8988T (cell line): Measurements from ENCODE around the gene MTOR.
"Not testable (repeated sequence)": the region's sequence is repeated elsewhere in the genome, so short reads cannot be mapped to it uniquely, and the experiment has no call there.

ENCODE experiments used
- DNase-seq: peaks from one replicate; pipeline ENCODE4 v3.0.0; 2011

MTOR gene

DNA sequence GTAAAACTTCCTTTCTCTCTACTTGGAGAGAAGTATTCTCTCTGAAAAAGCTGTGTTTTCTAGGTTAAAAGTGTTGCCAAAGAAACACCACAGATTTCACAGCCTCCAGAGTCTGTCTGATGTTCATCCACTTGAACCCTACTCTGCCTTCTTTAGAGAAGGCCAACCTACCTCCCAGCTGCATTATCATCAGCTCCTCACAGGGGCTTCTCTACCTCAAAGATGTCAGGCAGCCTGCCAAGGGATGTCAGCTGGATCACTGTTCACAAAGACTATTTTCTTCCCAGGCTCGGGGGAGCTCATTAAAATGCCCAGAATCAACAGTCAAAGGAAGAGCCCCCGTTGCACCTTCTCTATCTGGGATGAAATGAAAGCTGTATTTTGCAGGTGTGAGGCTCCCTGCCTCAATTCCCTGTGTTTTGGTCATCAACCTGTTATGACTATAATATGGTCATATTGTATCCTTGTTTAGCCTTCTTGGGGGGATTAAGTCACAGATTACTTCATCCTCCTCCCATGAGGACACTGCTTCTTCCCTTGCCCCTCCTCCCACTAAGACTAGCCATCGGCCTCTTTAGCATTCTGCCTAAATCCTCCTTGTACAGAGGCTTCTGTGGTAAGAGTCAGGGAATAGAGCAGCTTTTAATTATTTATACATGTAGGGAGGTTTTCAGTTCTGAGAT is 47.5 kb downstream of the MTOR start:
- DNase-seq, result no peak

DNA sequence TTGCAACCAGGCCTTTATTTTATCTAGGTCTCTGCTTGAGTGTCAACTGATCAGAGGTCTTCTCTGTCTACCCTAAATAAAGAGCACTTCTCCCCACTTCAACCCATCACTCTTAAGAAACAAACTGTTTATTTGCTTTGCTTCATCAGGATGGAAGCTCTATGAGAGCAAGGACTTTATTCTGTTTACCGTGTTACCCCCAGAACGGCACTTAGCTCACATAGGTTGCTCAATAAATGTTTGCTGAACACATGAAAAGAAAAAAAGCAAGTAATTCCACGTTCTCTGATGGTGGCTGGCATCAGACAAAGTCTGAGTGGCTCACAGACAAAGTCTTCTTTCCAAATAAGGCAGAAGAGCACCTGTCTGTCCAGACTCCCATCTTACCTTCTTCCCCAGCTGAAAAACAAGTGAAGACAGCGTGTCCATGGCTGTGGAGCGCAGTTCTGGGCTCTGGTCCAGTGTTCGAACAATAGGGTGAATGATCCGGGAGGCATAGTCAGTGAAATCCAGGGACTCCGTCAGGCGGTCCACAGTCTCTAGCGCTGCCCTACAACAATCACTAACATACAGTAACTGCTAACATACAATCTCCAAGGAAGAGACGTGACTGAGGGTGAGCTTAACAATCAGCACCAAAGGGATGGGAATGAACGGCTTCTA is 50.3 kb downstream of the MTOR start:
- DNase-seq, result no peak

DNA sequence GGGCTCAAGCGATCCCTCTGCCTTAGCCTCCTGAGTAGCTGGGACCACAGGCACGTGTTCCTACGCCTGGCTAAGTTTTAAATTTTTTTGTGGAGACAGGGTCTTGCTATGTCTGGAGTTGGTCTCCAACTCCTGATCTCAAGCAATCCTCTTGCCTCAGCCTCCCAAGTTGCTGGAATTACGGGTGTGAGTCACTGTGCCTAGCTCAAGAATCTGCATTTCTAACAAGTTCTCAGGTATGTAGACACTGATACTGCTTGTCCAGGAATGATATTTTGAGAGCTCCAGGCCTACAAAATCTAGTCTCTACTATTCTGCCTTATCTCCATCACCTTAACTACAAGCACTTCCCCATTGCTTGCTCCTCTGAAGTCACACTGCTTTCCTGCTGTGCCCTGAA is 50.9 kb downstream of the MTOR start:
- DNase-seq, result no peak

DNA sequence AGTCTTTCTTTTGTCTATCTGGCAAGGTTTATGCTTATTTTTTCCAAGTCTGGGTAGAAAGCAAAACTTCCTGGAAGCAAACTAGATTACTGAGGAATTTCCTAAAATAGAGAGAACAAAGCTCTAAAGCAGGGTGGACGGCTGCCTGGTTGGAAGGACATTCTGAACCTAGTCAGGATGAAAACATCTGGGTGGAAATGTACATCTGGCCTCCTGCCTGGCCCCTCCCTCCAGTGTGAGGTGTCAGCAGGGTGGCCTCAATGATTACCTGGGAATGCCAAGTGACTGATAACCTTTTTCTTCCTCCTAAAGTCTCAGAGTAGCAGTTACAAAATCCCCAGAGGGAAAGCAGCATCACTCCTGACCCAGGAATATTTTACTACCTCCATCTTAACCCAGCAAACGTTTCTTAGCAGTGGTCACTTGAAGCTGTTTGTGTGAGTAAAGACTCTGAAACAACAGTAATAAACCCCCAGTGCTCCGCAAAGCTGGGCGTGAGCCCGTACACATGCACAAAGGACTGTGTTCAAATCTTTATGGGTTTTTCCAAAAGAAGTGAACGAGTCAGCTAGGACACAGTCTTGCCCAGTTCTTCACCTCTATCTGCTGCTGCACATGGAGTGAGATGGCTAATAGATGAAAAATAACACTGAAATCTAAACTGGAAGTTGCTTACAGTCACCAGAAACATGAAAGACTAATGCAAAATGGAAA is 54.3 kb downstream of the MTOR start:
- no peak for DNase-seq

DNA sequence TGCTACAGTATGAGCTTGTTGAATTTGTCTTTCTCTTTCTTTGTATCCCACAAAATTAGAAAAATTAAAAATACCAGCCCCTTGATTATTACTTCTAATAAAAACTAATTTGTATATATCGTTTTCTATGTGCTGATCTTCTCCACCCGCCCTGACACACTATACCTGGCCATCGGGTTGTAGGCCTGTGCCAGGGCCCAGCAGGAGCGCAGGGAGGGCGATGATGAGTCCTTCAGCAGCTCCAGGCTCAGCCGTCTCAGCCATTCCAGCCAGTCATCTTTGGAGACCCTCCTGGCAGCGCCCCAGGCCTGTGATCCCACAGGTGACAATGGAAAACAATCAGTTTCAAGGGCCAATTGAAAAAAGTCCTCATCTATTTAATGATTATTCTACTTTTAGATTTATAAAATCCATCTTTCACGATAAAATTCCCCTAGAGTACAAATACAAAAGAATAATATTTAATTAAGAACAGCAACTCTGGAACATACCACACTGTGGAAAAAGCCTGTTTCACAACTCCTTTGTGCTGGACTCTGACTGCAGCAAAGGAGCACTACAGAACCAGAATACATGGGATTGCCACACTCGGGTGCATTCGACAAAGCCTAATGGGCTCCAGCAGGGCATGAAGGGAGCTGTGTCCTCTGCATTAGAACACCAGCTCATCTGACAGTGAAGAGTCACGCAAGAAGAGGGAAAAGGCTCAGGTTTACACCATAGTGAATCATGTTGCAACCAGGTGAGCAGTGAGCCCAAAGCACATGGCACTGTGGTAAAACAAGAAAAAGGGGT is 57.8 kb downstream of the MTOR start:
- no peak for DNase-seq

DNA sequence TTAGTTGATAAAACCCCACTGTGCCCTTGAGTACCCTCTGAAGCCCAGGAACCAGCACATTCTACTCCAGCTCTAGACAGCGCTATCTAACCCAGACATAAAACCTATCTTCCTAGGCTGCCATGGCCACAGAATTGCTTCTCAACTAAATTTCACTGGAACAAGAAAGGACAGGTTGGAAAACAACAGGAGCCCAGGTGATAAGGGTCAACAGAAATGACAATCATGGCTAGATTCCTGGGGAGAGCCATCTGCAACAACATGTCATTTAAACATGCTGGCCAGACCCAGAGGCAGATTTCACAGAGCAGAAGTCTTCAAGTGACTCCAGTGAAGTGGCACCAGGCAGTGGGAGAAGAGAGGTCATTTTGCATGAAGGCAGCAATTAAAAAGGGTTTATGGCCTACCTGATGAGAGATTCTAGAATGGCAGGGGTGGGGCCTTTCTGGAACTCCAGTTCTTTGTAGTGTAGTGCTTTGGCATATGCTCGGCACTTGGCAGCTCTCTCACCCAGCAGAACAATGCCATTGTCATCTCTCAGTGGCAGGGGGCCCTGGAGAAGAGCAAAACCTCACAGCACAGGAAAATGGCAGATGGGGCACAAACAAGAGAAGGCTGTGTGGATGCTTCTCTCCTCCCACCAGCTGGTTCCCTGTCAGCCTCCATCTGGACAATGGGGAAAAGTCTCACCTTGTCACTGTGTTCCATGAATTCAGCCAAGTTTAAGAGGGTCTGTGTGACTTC is 63.3 kb downstream of the MTOR start:
- DNase-seq, result no peak

DNA sequence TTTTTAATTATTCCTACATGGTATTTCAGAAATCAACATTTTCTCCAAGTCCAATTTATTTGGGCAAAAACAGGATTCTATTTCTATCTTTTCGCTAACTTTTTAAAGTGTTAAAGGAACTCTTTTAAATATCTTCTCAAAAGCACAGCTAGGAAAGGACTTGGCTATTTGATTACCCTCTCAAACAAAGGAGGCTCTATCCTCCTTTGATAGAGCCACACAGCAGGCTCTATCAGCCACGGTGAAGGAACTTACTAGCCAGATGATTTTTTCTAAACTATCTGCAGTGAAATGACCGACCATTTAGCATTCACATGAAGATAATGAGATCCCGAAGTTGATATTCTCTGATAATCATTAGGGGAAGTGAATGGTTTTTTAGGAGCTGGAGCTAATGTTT is 64.1 kb downstream of the MTOR start:
- DNase-seq, result no peak

DNA sequence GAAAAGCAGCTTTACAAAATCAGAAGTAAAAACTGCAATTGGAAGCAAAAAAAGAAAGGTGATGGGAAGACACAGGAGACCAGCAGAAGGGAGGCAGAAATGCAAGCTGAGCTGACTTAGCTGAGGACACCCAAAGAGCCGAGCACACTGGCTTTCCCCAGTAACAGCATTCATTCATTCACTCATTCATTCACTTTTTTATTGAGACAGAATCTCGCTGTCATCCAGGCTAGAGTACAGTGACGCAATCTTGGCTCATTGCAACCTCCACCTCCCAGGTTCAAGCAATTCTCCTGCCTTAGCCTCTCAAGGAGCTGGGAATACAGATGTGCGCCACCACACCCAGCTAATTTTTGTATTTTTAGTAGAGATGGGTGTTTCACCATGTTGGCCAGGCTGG is 65.0 kb downstream of the MTOR start:
- DNase-seq, result no peak

DNA sequence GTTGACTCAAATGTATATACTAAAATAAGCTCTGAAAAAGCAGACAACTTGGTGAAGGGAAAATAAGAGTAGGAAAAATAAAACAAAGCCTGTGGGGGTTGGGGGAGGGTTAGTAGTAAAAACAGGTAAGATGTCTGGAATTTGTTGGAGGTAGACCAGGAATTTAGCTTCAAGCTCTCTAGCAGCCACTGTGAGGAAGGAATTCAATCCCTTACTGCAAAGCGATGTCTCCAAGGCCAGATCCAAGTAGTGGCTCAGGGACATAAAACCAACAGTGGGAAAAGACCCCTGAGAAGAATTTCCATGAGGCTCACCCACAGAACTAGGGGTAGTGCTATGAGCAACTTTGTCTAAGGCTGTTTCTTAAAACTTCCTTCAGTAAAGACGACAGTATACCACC is 65.4 kb downstream of the MTOR start:
- no peak for DNase-seq

DNA sequence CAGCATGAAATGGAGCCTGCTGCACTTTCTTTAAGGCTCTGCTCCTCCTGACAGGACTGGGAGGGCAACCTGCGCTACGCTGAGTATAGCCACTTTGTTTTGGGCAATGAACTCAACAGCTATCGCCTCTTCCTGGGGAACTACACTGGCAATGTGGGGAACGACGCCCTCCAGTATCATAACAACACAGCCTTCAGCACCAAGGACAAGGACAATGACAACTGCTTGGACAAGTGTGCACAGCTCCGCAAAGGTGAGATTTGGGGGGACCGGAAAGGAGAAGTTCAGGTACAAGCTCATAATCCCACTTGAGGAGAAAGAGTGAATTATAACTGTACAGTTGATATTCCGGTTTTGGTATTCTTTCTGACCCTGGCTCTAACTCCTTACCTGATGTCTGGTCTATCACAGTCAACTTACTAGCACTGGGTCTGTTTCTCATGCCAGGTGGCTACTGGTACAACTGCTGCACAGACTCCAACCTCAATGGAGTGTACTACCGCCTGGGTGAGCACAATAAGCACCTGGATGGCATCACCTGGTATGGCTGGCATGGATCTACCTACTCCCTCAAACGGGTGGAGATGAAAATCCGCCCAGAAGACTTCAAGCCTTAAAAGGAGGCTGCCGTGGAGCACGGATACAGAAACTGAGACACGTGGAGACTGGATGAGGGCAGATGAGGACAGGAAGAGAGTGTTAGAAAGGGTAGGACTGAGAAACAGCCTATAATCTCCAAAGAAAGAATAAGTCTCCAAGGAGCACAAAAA is 67.8 kb downstream of the MTOR start:
- DNase-seq, result no peak

DNA sequence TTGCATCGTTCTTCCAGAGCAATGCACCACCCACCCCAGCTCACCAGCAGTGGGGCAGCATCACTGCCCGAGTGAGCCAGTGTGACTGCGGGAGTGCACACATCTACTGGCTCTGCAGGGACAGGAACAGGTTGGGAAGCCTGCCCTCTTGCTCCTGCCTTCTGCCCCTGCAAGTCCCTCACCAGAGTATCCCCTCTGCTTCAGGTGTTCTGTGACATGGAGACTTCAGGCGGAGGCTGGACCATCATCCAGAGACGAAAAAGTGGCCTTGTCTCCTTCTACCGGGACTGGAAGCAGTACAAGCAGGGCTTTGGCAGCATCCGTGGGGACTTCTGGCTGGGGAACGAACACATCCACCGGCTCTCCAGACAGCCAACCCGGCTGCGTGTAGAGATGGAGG is 69.0 kb downstream of the MTOR start:
- no peak for DNase-seq

DNA sequence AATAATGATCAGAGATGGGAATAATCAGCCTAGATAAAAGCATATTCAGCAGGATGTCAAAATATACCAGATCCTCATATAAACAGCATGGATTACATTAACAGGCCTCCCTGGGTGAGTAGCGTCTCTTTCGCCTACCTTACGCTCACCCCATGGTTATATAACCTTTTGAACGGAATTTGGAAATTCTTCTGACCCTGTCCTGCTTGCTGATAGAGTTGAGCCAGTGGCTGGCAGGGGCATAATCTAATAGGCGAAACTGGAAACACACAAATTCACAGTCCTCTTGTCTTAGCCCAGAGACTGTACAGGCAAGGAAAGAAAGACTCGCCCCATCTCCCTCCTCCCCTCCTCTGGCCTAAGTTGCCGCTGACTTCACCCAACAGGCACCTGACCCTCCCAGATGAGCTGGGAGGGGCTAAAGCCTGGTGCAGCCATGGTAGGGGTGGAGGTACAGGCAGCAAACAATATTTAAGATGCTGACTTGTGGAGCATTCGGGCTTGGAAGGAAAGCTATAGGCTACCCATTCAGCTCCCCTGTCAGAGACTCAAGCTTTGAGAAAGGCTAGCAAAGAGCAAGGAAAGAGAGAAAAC is 73.4 kb downstream of the MTOR start, which contains the start of gene ANGPTL7:
ANGPTL7 (plus strand) TSS at position 498 of the 594 bp plus-strand sequence. CDS start 225 bp downstream, outside the sequence.
- DNase-seq, result no peak

DNA sequence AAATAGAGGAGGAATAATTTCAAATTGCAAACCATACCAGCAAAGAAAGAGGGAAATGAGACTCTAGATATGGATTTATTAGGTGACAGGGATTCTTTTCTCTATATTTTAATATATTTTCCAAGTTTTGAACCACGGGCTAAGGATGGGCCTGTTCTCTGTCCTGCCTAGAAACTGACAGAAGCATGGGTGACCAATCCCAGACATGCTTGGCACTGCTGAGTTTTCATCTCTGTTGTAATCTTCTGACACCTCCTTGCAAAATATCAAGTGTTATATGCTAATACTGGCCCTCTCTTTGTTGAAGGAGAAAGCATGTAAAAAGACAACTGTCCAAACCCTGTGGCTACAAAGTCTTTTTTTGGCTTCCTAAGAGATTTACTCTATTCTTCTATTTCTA is 74.0 kb downstream of the MTOR start:
- no peak for DNase-seq

DNA sequence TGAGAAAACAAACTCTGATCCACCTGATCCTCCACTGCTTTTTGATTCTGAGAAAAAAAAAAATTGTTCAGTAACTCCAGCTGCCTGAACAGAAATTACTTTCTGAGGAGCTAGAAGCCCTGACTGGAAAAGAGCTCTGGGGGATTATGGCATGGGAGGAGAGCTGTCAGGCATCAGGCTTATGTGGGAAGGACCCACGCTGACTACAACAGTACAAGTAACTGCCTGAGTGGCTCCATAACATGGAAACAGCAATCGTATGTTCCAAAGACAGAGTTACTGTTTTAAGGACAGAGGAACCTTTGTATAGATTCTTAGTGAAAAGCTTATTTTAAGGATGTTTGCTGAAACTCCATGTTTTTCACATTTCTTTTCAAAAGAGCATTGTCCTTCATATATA is 74.4 kb downstream of the MTOR start:
- no peak for DNase-seq

DNA sequence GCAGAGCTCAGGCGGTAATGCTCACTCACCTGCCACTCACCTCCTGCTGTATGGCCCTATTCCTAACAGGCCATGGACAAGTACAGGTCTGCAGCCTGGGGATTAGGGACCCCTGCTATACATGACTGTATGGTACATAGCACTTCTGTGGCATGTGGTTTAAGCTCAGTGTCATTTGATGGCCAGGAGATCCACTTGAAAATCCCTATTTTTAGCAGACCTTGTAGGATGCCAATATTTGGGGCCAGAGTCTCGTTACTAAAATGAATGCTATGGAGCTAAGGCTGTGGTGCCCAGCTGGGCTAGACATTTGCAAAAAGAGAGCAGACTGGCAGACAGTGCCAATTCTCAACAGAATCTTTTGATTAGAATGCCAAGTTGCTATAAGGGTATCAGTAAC is 74.9 kb downstream of the MTOR start:
- DNase-seq, result no peak

DNA sequence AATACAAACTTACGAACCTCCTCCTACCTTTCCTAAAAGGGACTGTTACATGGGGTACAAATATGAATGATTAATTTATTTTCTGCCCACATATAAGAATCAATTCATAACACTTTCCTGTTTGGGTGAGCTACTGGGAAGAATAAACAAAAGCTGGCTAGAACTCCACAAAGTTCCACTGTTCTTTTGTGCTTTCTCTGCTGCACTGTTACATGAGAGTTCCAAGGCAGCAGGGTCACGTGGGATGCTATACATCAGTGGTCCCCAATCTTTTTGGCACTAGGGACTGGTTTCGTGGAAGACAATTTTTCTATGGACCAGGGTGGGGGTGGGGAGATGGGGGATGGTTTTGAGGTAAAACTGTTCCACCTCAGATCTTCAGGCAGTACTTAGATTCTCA is 75.4 kb downstream of the MTOR start:
- DNase-seq, result no peak

DNA sequence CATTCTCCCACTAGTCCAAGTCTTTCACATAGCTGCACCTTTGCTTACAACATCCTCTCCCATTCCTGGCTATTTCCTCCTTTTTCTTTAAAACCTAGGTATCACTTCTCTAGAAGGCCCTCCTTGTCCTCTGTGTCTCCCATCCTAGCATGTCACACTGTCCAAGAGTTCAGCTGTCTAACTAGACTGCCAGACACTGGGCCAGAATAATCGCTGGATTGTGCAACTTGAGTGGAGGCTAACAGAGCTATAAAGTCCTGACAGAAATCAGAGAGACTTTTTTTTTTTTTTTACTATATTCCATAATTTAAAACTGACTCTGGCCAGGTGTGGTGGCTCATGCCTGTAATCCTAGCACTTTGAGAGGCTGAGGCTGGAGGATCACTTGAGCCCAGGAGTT is 77.4 kb downstream of the MTOR start:
- no peak for DNase-seq

DNA sequence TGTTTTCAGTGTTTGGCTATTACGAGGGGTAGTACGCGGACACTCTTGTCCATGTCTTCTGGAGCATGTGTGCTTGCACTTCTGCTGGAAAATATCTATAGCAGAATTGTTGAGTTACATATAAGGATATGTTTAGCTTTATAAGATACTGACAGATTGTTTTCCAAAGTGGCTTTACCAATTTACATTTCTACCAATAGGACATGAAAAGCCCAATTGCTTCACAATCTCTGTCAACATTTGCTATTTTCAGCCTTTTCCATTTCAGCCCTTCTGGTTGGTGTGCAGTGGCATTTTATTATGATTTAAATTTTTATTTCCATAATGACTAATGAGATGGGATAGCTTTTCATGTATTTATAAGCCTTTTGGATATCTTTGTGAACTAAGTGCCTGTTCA is 79.5 kb downstream of the MTOR start:
- DNase-seq, result no peak

DNA sequence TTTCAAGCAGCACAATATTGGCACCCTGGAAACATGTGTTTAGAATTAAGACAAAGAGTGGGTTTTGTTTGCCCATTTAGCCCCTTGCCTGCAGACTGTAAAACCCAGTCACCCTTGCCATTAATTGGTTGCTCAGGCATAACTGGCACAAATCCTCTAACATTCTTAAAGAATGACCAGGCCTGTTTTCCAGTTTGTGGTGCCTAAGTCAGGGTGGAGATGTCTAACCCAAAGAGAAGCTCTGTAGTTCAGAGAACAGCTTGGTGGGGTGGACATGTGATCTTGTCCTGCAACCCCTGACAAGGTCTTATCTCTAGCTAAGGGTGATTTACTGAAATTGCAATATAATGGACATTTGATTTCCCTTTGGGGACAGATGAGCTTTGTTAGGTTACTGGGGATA is 82.0 kb downstream of the MTOR start:
- no peak for DNase-seq

DNA sequence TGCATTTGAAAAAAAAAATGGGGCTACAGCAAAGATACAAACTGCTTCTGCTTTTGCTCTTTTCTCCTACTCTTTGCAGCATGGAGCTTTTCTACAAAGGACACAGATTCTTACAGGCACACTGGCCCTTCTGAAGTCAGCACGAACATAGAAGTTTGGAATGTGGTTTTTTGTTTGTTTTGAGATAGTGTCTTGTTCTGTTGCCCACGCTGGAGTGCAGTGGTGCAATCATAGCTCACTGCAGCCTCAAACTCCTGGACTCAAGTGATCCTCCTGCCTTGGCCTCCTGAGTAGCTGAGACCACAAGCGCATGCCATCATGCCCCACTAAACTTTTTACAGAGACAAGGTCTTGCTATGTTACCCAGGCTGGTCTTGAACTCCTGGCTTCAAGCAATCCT is 82.6 kb downstream of the MTOR start:
- not testable (repeated sequence) for DNase-seq

DNA sequence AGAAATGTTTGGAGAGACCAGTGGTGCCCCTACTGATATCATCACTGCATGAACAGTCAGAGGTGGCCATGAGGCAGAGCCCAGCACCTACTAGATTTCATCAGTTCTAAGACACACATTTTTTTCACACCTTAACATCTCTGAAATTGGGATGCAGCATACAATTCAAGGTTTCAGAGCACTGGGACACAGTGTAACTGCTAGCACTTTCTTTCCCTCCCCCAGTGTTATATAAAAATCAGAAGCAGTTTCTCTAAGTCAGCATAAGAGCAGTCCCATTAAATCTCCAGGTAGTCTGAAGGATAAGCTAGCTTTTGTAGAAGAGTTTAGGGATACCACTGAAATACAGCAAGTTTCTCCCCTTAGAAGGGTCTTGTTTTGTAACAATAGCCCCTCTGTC is 83.2 kb downstream of the MTOR start:
- DNase-seq, result no peak
